PC-3 (cell line): Measurements from ENCODE around the gene PHKB.

ENCODE experiments used
- CTCF ChIP-seq: fragments of 300-600 bp; sonication (generic); conservative IDR thresholded peaks from 2 replicates; pipeline ENCODE4 v1.5.1; 2017; ENCODE audit warnings: antibody characterized with exemption, low read depth, mild to moderate bottlenecking, low read length
- EZH2 ChIP-seq: fragments of 300-600 bp; sonication (generic); IDR thresholded peaks from one replicate; pipeline ENCODE4 v1.6.1; 2017; ENCODE audit warnings: antibody characterized with exemption, mild to moderate bottlenecking, low read length; ENCODE audit not compliant: unreplicated experiment

- TF ChIP-seq CTCF (no peak), EZH2 (no peak)
Observed at GRCh38 chr16:47470211-47470610, 9.1 kb downstream of the PHKB start.
